HG02973 (cell line): Measurements from ENCODE around the gene SHISA6.

ENCODE experiments used
- ATAC-seq: cut with Tn5 transposase; IDR thresholded peaks from one replicate; pipeline ENCODE4 v1.9.1; 2021; ENCODE audit warnings: moderate library complexity; ENCODE audit not compliant: unreplicated experiment

SHISA6 gene

DNA sequence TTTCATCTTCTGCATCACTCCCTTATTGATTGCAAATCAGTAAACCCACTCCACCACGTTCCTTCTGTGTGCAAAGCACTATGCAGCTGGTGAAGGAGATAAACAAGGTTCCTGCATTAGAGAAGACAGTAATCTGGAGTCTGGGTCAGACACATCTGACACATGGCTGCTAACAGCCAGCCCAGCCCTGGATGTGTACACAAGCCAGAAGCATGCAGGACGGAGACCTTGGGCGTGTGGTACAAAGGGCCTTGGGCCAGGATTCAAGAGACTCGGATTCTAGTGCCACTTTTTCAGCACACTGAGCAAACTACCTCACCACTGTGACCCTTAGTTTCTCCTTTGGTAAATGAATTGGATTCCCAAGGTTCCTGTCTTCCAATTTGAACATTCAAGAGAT, 270.7 kb downstream of the SHISA6 start:
- ATAC-seq: no peak

DNA sequence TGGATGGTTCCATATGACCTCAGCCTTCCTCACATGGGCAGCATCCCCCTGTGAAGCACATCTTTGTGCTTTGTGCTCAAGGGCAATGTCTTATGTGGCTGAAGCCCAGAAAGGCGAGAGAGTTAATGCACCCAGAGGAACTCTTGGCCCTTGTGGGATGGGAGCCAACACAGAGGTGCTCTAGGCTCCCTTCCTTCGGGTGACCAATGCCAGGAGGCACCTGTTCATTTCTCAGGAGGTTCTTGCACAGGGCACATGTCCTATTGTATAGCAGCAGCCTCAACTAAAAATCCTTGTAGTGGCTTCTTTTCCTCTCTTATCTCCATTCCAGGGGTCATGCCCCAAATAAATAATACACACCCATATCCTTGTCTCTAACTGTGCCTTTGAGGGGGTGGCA, 273.6 kb downstream of the SHISA6 start:
- no peak for ATAC-seq

DNA sequence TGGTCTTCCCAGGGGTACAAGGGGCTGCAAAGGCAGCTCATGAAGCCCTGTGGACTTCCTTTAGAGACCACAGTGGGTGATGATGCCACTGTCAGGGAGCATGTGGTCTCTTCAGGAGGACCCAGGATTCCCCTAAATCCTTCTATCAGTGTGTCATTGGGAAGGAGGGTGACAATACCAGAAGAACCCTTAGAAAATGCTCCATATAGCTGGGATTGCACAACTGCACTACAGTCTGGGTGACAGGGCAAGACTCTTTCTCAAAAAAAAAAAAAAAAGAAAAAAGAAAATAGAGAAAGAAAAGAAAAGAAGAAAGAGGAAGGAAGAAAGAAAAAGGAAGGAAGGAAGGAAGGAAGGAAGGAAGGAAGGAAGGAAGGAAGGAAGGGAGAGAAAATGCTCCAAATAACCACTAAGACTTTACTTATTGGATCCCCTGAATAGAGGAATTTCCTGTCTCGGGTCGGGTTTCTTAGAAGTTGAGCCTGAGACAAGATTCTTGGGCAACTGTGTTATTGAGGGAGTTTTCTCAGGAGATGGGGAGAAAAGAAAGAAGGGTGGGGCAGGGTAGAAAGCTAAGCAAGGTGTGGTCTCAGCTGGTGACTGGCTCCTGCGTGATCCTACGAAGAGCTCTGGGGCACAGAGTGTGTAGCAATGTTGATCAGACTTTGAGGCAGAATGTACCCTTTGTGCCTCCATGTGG, 274.1 kb downstream of the SHISA6 start:
- no peak for ATAC-seq

DNA sequence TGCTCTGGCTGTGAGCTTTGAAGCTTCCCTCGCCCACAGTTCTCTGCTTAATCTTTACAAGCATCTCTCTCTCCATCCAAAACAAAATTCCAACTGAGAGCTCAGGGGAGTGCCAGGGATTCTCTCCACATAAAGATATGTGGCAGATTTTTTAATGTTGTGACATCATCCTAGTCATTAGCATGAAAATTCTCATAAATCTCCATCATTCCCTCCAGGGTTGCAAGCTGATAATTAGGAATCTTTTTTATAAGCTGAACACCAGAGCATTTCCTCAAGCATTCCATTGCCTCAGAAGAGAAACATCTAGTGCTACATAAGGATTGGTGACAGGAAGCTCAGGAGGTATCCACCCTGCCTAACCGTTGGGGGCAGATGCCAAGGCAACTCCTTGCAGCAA, 274.9 kb downstream of the SHISA6 start:
- ATAC-seq: no peak

DNA sequence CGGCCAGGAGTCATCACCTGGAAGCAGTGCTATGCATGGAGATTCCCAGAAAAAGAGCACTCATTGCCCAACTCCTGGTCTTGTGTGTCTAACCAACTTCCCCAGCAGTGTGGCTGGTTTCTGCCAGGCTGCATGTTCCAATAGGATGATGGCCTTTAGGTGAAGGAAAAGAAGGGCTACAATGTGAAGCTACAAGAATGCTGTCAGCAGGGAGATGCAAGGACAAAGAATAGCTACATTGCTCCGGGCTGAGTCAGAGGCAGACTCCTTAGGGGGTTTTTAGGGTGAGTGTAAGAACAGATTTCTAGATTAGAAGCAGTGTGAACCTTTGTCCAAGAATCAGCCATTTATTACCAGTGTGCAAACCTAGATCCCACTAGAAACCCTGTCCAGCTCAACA, 294.2 kb downstream of the SHISA6 start:
- ATAC-seq: no peak

DNA sequence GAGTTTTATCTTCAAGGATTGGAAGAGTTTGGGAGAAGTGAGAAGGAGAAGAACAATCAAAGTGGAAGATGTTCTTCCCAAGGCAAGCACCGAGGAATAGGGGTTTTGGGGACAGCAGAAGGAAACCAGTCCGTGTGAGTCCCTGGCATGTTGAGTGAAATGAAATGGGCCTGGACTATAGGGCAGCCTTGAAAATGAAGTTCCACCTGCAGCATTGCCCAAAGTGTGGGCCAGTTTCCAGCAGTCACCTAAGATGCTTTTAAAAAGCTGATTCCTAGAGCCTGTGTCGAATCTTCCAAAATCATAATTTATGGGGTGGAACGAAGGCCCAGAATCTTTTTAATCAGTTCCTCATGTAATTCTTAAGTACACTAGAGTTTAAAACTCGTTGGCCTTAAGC, 297.4 kb downstream of the SHISA6 start:
- no peak for ATAC-seq

DNA sequence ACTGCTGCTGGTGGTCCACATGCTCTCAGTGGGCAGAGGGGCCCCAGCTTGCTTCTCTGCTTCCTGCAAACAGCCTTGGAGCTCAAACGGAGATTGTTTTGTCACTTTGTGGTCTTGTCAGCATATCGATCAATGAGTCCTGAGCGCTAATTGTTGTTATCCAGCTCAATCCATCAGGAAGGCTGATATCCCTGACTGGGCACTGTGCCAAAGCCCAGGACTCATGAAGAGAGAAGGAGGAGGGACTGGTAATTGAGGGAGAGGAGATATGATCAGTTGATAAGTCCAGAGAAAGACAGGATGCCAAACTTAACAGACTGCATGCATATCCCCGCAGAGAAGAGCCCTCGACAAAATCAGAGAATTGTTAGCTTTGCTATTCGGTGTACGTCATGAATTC, 298.6 kb downstream of the SHISA6 start:
- no peak for ATAC-seq

DNA sequence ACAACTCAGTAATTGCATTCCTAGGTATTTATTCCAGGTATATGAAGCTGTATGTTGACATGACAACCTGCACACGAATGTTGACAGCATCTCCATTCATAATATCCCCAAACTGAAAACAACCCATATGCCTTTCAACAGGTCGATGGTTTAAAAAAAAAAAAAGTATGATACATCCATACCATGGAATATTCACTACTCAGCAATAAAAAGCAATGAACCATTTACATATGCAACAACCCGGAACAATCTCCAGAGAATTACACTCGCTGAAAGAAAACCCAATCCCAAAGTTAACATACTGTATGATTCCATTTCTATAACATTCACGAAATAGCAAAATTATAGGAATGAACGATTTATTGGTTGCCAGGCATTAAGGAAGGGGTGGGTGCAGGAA, 304.0 kb downstream of the SHISA6 start:
- ATAC-seq: no peak

DNA sequence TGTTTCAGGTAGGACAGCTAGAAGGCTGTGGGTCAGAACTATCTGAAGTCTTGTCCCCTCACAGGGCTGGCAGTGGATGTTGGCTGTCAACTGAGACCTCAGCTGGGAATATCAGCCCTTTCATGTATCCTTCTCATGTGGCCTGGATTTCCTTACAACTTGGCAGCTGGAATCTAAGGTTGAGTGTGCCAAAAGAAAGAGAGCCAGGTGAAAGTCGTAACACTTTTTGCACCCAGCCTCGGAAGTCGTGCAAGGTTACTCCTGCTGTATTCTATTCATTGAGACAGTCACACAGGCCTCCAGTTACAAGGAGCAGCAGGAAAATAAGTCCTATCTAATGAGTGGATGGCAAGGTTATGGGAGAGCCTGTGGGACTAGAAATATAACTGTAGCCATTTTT, 304.7 kb downstream of the SHISA6 start:
- ATAC-seq: no peak

DNA sequence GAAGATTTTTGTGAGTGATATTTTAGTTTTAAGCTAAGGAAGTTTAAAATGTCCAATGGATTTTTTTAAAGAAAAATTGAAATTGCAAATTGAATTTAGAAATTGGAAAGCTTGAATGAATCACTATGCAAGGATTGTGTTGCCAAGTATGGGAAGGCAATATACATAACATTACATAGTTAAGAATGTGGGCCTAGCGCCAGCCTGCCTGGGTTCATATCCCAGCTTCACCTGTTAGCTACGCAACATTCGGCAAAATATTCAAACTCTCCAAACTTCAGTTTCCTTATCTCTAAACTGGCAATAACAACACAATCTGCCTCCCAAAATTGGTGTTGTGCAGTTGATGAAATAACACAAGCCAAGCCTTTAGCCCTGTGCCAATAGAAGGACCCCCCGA, 306.8 kb downstream of the SHISA6 start:
- ATAC-seq: no peak

DNA sequence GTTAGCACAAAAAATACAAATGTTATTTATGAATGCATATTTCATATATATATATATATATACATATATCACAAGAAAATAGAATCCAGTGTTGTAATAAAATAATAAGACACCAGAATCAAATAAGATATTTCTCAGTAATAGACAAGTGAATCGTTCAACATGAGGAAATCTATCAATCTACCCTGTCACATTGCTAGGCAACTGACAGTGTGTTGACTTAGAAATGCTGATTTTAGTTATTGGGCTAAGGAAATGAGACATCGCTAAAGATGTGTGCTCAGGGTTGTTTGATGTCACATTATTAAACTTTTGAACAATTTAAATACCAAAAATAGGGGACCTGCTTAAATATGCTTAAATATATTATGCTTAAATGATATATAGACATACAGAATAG, 307.4 kb downstream of the SHISA6 start:
- ATAC-seq: no peak

DNA sequence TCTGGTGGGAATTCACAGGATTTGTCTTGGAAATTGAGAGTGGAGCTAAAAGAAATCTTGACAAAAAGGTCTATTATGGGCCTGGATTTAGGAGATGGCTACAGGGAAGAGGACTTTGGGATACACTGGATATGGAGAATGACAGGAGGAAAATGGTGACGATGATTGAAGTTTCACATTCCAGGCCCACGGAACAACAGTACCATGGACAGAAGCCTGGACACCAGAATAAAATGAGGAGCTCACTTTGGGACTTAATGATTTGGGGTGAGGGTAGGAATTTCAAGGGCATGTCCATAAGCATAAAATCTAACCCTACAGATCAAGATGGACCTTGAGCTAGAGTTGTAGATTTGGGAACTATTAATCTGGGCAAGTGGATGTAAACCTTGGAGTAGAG, 309.4 kb downstream of the SHISA6 start:
- ATAC-seq: no peak

DNA sequence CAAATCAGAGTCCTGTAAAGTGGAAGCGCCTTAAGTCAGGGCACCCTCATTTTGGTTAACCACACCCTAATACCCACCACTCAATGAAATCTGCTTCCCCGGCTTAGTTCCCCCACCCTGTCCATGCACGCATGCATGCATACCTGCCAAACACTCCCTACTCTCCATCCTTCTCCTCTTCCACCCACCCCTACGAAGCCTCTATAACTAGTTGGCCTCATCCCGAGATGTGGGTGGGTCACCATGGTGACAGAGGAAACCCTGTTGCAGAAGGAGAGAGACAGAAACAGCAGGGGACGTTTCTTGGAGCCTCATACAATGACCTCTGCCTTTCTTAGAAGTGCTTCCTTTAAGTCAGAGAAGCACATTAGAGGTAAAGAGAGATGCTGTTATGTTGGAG, 310.4 kb downstream of the SHISA6 start:
- ATAC-seq: no peak

DNA sequence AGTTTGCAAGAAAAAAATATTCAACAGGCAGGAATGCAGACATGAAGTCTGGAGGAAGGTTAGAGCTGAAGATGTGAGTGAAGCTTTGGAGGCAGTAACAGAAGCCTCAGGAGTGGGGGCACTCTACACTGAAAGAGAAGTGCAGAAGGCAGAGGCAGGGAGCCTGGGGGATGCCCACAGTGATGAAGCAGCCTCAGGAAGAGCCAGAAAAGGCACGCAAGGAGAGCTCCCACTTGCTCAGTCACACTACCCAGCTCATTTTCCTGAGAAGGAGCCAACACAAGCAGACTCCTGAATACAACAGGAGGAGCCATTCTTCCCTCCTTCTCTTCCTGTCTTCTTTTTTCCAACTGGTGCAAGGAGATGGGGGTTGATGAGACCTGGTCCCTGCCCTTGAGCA, 312.1 kb downstream of the SHISA6 start:
- no peak for ATAC-seq

DNA sequence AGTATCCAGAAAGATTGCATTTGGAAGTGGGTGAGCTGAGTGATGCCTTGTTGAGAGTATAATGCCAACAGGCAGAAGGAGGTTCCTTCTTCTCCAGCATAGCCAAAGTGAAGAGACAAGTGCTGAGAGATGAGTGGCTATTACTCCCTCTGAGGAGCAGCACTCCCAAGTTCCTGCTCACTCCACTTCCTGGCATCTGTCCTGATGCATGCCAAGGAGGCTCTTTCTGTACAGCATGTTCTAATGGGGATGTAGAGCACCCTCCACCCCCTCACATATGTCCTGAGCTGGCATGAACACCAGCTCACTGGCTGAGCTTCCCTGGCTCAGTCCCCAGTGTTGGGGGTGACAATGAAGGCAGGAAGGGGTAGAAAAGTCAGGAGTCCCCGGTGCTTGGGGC, 313.0 kb downstream of the SHISA6 start:
- ATAC-seq: no peak

DNA sequence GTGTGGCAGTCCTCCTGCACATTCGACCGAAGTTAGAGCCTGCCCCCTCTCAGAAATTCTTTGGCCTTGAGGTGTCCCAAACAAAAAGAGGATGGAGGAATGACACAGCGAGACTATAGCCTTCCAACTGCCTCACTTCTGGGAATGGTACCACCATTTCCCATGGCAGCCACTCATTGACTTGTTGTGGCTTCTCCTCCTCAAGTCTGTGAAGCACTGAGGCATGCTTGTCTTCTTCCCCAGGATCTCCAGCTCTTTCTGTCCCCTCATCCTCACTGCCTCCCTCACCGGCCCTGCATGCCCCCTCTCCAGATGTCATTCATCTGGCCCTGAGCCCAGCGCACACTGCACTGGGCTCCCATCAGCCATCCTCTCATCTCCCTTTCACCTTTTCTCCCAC, 313.5 kb downstream of the SHISA6 start:
- no peak for ATAC-seq

DNA sequence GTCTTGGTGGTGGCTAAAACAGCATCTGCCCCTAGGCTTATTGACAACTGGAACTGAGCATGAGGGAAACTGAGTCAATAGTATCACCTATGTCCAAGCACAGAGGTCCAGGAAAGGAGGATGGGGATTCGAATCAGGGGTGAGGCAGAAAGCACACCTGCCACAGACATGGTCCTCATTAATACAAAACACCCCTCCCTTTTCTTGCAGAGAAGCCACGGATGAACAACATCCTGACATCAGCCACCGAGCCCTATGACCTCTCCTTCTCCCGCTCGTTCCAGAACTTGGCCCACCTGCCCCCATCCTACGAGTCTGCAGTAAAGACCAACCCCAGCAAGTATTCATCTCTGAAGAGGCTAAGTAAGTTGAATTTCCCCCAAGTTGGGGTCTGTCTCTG, 314.5 kb downstream of the SHISA6 start:
- no peak for ATAC-seq

DNA sequence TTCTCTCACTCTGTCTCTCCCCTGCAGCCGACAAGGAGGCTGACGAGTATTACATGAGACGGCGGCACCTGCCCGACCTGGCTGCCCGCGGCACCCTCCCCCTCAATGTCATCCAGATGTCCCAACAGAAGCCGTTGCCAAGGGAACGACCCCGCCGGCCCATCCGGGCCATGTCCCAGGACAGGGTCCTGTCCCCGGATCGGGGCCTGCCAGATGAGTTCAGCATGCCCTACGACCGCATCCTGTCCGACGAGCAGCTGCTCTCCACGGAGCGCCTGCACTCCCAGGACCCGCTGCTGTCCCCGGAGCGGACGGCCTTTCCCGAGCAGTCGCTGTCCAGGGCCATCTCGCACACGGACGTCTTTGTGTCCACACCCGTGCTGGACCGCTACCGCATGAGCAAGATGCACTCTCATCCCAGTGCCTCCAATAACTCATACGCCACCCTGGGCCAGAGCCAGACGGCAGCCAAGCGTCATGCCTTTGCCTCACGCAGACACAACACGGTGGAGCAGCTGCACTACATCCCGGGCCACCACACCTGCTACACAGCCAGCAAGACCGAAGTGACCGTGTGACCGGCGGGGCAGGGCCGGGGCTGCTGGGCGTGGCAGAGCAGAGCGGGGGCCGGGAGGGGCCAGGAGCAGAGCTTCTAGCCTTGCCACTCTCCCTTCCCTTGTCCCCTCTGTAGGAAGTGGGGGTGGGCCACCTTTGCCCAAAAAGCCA, 316.9 kb downstream of the SHISA6 start:
- no peak for ATAC-seq

DNA sequence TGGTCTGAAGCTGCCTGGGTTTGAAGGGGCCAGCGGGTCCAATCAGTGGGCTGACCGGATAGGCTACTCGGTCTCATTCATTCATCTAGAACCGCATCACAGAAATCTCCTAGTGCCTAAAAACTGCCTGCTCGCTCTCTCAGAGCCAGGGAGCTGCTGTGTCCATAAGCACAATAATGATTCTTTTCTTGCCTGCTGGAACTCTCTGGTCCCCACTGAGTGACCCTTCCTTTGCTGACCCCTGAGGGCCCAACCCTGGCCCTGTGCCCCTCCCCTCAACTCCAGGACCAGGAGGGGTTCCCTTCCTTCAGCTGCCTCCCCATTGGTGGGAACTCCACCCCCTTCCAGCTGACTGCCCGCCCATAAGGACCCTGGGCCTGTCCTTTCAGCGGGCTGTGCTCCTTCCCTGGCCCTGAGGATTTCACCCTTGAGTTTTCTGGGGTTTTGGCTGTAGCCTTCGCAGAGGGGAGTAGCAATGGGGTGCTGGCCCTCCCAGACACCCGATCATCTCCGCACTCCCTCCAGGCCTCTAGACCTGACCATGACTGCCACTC, 317.7 kb downstream of the SHISA6 start:
- no peak for ATAC-seq

DNA sequence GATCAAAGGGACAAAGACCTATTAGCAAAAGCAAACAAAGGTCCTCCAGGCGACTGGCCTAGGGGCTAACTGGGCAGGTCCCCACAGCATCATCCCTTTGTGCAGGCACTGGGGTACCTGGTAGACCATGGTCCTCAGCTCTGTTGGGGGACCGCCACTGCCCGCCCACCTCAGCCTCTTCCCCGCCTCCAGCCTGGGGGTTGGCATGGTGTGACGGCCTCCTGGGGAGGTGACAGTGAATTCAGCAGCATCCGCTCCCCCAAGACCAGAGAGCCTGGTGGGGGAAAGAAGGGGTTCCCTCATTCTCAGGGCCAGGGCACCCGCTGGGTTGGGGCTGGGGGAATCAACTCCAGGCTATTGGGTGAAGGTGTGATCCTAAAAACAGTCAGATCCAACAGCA, 318.6 kb downstream of the SHISA6 start:
- ATAC-seq: no peak

DNA sequence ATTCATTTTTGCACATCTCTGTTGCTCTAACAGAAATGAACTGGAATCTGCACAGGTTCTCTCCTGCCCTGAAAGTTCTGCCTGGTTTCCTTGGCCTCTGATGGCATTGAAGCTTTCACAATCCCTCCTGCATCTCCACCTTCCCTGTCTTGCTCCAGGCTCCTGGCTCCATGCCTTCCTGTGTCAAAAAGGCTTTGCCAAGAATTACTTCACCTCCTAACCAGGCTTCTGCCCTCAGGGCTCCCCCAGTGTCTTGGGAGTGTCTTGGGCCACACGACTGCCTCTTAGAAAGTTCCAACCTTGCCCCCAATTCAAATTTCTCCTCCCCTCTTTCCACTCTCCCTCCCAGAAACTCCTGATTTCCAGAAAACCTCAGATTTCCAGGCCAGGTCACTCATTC, 320.3 kb downstream of the SHISA6 start:
- no peak for ATAC-seq

DNA sequence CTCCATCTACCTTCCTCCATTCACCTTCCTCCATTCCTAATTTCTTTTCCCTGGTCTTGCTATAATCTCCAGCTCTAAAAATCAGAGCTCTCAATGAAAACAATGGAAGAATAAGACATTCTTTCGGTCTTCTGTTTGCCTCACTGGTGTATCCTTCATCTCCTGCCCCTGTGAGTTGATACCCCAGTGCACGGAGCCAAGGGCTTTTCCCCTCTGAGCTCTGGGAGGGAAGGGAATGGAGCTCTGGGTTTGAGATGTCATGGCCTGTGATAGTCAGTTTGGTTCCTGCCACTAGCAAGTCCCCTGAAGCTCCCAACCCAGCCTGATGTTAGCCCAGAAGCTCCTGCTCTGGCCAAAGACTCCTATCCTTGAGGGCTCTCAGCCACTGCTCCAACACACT, 320.7 kb downstream of the SHISA6 start:
- no peak for ATAC-seq
